ENCODE measurements around the gene NUCKS1.

GRCh38 chr1:205729945-205730610 is 19.9 kb downstream of the NUCKS1 start:
- no peak for TF ChIP-seq EZH2phosphoT487 (IDR thresholded peaks at IDR 0.05; ENCODE audit: borderline replicate concordance)
- TF ChIP-seq CTCF (conservative IDR thresholded peaks at IDR 0.05; ENCODE audit: low read length) = no peak
